OCI-LY7 (cell line): ENCODE data around the gene SCGB1C1. TPM values are rescaled to one million over a fixed set of nuclear protein-coding genes. Genes with fewer than 3 reads are reported as not detected.

Experiments
- BruUV-seq: library from RNA; stranded (reverse); fragments of 400-500 nt; replicated peaks from 2 replicates; lab custom pipeline; 2021; lab: Mats Ljungman, UMichigan
- CTCF ChIA-PET: fragments of 300-600 bp; sonication (Branson Sonifier 250); formaldehyde crosslinking; loops from one replicate; lab custom pipeline; 2022; ENCODE audit warnings: antibody characterized with exemption; ENCODE audit not compliant: unreplicated experiment; lab: Charles Lee
- POLR2A ChIA-PET: fragments of 300-600 bp; sonication (Branson Sonifier 250); formaldehyde crosslinking; loops from one replicate; lab custom pipeline; 2022; ENCODE audit warnings: antibody characterized with exemption; lab: Charles Lee
- DNase-seq: peaks from one replicate; pipeline ENCODE4 v3.0.0-alpha.2; 2015; ENCODE audit warnings: low spot score
- H2AFZ ChIP-seq: fragments of 200-600 bp; sonication (generic), shearing (Covaris generic); 2 replicates; pipeline ENCODE4 v1.6.1; 2014; ENCODE audit warnings: mild to moderate bottlenecking, antibody characterized with exemption, low read length, moderate library complexity
- H3K27ac ChIP-seq: fragments of 200-600 bp; sonication (generic); 2 replicates; pipeline ENCODE4 v1.5.1; 2014; ENCODE audit warnings: mixed run types, low read depth, mild to moderate bottlenecking, moderate library complexity, low read length, inconsistent platforms; ENCODE audit not compliant: poor library complexity, severe bottlenecking
- H3K36me3 ChIP-seq: fragments of 200-600 bp; sonication (generic); 2 replicates; pipeline ENCODE4 v1.6.1; 2014; ENCODE audit warnings: mild to moderate bottlenecking, antibody characterized with exemption, low read length, moderate library complexity, mixed read lengths; ENCODE audit not compliant: insufficient read depth
- H3K4me1 ChIP-seq: fragments of 200-600 bp; sonication (generic); 2 replicates; pipeline ENCODE4 v1.5.1; 2014; ENCODE audit warnings: mild to moderate bottlenecking, low read length; ENCODE audit not compliant: insufficient read depth, poor library complexity, severe bottlenecking
- H3K4me2 ChIP-seq: fragments of 200-600 bp; sonication (generic); 2 replicates; pipeline ENCODE4 v1.6.1; 2014; ENCODE audit warnings: mild to moderate bottlenecking, low read length
- H3K4me3 ChIP-seq: fragments of 200-600 bp; sonication (generic); 2 replicates; pipeline ENCODE4 v1.5.1; 2014; ENCODE audit warnings: mild to moderate bottlenecking, low read depth, low read length; ENCODE audit not compliant: poor library complexity, severe bottlenecking
- H3K79me2 ChIP-seq: fragments of 200-600 bp; sonication (generic); 2 replicates; pipeline ENCODE4 v1.6.1; 2016; ENCODE audit warnings: low read depth, mild to moderate bottlenecking, low read length, moderate library complexity, mixed read lengths; ENCODE audit not compliant: insufficient read depth
- H3K9me2 ChIP-seq: fragments of 200-600 bp; sonication (generic); 2 replicates; pipeline ENCODE4 v1.6.1; 2016; ENCODE audit warnings: mild to moderate bottlenecking, low read length, mixed read lengths; ENCODE audit not compliant: insufficient read depth
- H3K9me3 ChIP-seq: fragments of 200-600 bp; sonication (generic); 2 replicates; pipeline ENCODE4 v1.6.1; 2014; ENCODE audit warnings: mild to moderate bottlenecking, mixed run types, low read length, mixed read lengths
- H4K20me1 ChIP-seq: fragments of 200-600 bp; sonication (generic); 2 replicates; pipeline ENCODE4 v1.6.1; 2014; ENCODE audit warnings: mild to moderate bottlenecking, antibody characterized with exemption, low read length, moderate library complexity, mixed read lengths; ENCODE audit not compliant: insufficient read depth
- CTCF ChIP-seq: fragments of 200-600 bp; sonication (generic); conservative IDR thresholded peaks from 2 replicates; pipeline ENCODE4 v1.5.1; 2014; ENCODE audit warnings: mild to moderate bottlenecking, antibody characterized with exemption, low read length, moderate library complexity, mixed read lengths
- EZH2phosphoT487 ChIP-seq: fragments of 200-600 bp; sonication (generic); IDR thresholded peaks from 2 replicates; pipeline ENCODE4 v1.6.1; 2018; ENCODE audit warnings: low read depth, borderline replicate concordance, mild to moderate bottlenecking, mixed run types, antibody characterized with exemption, low read length, moderate library complexity, mixed read lengths
- intact Hi-C: fragments of 100-400 bp; cut with micrococcal nuclease; formaldehyde crosslinking; loops from one replicate; pipeline ENCODE4 v1.10.0; 2022; ENCODE audit not compliant: unreplicated experiment
- total RNA-seq, 2 experiments: library from RNA; depleted of rRNA in 1 of 2; stranded (reverse); fragments of >200 nt in 1 of 2; shearing (Covaris generic) in 1 of 2; gene quantifications; 2 replicates each; pipeline ENCODE4 v1.2.3, GENCODE V29; 2014 to 2022

Gene SCGB1C1
- total RNA-seq, 2 experiments from 2014 or later: not detected

DNA sequence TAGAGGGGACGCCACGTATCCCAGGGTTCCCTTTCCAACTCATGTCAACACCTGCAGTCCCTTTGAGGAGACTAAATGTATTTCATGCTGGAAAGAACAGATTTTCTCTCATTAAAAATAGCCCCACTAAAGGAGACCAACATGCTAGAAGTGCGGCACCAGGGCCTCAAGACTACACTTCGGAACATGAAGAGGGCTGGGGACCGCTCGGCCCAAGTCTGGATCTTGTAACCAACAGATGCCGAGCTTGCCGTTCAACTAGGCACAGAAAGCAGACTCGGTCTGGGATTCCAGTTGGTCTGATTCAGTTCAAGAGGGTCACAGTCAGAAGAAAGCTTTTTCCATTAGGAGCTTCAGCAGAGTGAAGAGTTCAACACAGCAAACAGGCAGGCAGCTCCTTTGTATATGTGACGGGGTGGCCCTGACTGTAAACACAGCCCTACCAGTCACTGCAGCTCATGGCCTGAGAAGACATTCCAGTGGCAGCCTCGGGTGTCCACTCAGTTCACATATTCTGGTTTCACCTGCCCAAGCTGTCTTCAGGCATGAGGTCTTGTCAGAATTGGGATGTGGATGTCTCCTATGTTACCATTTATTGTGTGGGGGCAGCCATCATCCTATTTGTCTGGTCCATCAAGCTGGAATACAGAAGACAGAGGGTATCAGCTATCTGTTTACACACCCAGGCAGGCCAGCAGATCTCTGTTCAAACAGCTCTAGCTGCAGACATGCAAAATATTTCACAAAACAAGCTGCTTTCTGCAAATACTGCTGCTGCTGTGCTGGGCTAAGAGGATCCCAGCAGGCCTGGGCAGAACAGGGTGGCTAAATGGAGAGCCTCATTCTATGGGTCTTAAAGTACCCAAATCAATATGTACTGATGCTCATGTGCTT lies 23.4 kb downstream of the SCGB1C1 start:
- no peak overlapping the region for H3K4me3 ChIP-seq
- no peaks in the 10 kb centered on the region for H3K79me2 ChIP-seq
- H3K9me2 ChIP-seq: no peaks in the 10 kb centered on the region
- peaks cover 52% of the 10 kb centered on the region for H3K36me3 ChIP-seq
- H3K27ac ChIP-seq: no peak overlapping the region
- no peak for TF ChIP-seq EZH2phosphoT487
- no peak for TF ChIP-seq CTCF
- BruUV-seq: no TSS peak
- ChIA-PET CTCF (no interaction called here), POLR2A (interaction anchor here (1.3 to 1.6 kb wide), 2 partner anchors 9 to 19 kb away, joined by 5 to 6 read pairs; partner anchors contain the start of genes BET1L and RIC8A)
- H3K4me1 ChIP-seq: no peaks in the 10 kb centered on the region
- H4K20me1 ChIP-seq: no peaks in the 10 kb centered on the region
- H2AFZ ChIP-seq: no peak overlapping the region
- no peak overlapping the region for H3K4me2 ChIP-seq
- DNase-seq: no peak
- intact Hi-C loops: no loop called here
- H3K9me3 ChIP-seq: no peaks in the 10 kb centered on the region

GRCh38 chr11:217704-218103 lies 24.8 kb downstream of the SCGB1C1 start:
- Histone ChIP-seq H3K4me2 (no peak overlapping the region), H2AFZ (no peak overlapping the region), H3K4me1 (no peaks in the 10 kb centered on the region), H4K20me1 (no peaks in the 10 kb centered on the region), H3K4me3 (no peak overlapping the region), H3K27ac (no peak overlapping the region), H3K9me2 (no peaks in the 10 kb centered on the region), H3K36me3 (peaks cover 38% of the 10 kb centered on the region), H3K9me3 (no peaks in the 10 kb centered on the region), H3K79me2 (no peaks in the 10 kb centered on the region)
- ChIA-PET POLR2A (interaction anchor here (1.6 kb wide), 1 partner anchor 17 kb away, joined by 5 read pairs; no protein-coding TSS in a partner anchor), CTCF (no interaction called here)
- DNase-seq: no peak
- BruUV-seq: no TSS peak
- intact Hi-C loops: no loop called here
- TF ChIP-seq EZH2phosphoT487 (no peak), CTCF (no peak)
